ENCODE results near the gene CNKSR3.

The CNKSR3 gene

DNA sequence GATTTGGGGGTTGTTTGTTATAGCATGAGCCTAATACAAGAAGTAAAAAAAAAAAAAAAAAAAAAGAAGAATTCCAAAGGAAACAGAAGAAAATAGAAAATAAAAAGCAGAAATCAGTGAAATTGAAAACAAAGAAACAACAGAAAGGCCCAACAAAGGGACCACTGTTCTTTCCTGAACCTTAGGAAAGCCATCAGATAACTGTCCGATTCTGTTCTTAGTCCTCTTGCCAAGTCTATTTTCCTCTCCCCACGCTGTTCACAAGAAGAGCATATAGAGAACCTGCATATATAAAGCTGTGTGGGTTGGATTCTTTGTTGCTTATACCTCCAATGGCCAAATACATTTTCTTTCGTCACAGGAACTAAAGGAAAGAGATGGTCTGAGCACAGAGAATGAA is 115.9 kb downstream of the CNKSR3 start:
- no peak for DNase-seq (ENCODE audit: low spot score)
- TF ChIP-seq, protein P1, sequence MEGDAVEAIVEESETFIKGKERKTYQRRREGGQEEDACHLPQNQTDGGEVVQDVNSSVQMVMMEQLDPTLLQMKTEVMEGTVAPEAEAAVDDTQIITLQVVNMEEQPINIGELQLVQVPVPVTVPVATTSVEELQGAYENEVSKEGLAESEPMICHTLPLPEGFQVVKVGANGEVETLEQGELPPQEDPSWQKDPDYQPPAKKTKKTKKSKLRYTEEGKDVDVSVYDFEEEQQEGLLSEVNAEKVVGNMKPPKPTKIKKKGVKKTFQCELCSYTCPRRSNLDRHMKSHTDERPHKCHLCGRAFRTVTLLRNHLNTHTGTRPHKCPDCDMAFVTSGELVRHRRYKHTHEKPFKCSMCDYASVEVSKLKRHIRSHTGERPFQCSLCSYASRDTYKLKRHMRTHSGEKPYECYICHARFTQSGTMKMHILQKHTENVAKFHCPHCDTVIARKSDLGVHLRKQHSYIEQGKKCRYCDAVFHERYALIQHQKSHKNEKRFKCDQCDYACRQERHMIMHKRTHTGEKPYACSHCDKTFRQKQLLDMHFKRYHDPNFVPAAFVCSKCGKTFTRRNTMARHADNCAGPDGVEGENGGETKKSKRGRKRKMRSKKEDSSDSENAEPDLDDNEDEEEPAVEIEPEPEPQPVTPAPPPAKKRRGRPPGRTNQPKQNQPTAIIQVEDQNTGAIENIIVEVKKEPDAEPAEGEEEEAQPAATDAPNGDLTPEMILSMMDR (IDR thresholded peaks at IDR 0.05; ENCODE audit: extremely low read depth, missing control alignments): no peak

DNA sequence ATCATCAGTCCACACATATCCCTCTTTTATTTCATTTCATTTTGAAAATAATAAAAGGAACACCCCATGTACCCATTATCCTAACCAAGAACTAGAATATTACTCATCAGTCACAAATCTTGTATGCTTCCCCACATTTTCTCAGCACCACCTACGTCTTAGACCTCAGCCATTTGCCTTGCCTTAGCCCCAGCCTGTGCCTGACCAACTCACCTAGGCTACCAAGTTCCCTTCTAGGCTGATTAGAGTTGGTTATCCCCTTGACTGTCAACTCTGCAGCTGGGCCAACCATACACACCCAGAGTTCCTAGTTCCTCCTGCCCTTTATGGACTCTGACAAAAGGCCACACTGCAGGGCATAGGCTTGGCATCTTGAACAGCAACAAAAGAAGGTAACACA is 120.5 kb downstream of the CNKSR3 start:
- TF ChIP-seq, protein P1 (IDR thresholded peaks at IDR 0.05; ENCODE audit: extremely low read depth, missing control alignments): no peak
- no peak for DNase-seq (ENCODE audit: low spot score)

DNA sequence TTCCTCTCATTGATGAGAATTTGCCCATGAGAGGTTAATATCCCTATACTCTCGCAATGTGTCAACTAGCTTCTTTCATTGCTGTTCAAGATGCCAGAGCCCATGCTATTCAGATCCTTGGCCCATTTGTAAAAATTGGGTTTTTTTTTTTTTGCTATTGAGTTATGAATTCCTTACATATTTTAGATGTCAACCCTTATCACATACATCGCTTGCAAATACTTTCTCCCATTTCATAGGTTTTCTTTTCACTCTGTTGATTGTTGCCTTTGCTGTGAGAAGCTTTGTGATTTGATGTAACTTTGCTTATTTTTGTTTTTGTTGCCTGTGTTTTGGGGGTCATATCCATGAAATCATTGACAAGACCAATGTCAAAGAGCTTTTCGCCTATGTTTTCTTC is 121.7 kb downstream of the CNKSR3 start:
- TF ChIP-seq, protein P1 (IDR thresholded peaks at IDR 0.05; ENCODE audit: extremely low read depth, missing control alignments): no peak
- no peak for DNase-seq (ENCODE audit: low spot score)

DNA sequence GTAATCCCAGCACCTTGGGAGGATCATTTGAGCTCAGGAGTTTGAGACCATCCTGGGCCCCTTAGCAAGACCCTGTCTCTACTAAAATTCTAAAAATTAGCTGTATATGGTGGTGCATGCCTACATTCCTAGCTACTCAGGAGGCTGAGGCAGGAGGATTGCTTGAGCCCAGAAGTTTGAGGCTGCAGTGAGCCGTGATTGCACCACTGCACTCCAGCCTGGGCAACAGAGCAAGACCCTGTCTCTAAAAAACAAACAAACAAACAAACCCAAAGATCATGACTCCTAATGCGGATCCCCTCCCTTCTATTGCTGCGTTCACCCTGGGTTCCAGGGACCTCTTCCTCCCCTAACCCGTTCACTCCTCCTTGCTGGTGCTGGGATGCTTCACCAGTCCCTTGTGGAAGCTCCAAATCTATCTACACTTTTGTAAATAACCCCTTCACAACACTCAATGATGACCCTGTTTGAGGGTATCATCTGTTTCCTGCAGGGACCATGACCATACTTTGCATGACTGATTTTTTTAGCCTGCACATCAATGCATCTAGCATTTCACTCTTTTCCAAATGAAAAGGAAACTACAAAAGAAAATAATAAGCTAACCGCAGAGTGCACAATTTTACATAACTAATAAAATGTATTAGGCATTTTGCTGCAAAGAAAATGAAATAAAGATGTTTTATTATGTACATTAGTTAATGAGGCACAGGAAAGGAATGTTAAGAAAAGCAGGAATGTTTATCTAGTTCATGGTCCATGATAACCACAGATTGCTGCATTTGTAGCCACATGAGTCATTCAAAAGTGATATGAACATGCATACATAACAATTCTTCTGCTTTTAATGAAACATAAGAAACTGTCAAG is 123.4 kb downstream of the CNKSR3 start:
- DNase-seq (ENCODE audit: low spot score): no peak
- TF ChIP-seq, protein P1 (IDR thresholded peaks at IDR 0.05; ENCODE audit: extremely low read depth, missing control alignments): no peak

DNA sequence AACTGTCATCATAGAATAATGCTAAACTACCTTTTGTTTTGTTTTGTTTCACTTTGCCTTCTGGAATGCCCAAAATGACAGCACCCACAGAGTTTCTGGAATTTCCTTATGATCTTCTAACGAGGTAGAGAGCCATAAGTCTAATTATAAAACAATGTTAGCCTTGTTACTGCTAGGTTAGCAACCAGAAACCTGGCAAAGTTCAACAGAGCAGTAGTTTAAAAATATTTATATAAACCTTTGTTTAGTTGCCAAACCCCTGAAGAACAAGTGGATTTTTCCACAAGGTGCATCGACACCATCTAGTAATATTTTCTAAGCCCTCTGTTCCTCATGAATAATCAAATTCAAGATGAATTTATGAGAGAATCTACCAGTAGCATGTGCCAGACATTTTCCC is 126.3 kb downstream of the CNKSR3 start:
- TF ChIP-seq, protein P1 (IDR thresholded peaks at IDR 0.05; ENCODE audit: extremely low read depth, missing control alignments): no peak
- no peak for DNase-seq (ENCODE audit: low spot score)

DNA sequence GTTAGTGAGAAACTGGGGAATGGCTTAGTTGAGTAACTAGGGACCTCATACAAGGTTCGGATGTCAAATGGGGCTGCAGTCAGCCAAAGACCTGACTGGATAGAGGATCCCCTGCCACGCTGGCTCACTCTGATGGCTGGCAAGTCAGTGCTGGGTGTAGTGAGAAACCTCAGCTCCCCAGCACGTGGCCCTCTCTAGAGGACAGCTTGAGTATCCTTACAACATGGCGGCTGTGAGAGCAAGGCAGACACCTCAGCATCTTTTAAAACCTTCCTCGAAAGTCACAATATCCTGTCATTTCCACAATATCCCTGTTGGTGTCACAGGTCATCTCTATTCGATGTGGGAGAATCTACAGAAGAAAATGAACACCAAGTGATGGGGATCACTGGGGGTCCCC is 127.2 kb downstream of the CNKSR3 start:
- no peak for DNase-seq (ENCODE audit: low spot score)
- TF ChIP-seq, protein P1 (IDR thresholded peaks at IDR 0.05; ENCODE audit: extremely low read depth, missing control alignments): no peak

DNA sequence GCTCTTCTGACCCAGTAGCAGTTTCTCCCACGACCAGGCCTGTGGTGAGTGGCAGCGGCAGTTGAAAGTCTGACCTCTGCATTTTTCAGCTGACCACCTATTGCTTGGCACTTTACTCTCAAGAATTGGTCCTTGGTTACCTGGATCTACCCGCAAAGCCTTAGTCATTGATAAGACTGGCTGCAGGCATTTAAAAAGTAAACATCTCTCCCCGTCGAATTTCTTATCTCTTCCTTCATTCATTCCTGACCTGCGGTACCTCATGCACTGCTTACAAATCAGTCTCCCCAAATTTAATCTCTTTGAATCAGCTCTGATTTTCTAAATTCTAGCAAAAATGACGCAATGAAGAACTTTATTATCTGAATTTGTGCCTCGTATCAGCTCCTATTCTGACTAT is 127.7 kb downstream of the CNKSR3 start:
- DNase-seq (ENCODE audit: low spot score): no peak
- TF ChIP-seq, protein P1 (IDR thresholded peaks at IDR 0.05; ENCODE audit: extremely low read depth, missing control alignments): no peak
